HG02973 (cell line): ENCODE data around the gene SUCLA2.
"Not testable (repeated sequence)": the region's sequence is repeated elsewhere in the genome, so short reads cannot be mapped to it uniquely, and the experiment has no call there.

Experiments
- ATAC-seq: cut with Tn5 transposase; IDR thresholded peaks from one replicate; pipeline ENCODE4 v1.9.1; 2021; ENCODE audit warnings: moderate library complexity; ENCODE audit not compliant: unreplicated experiment

Gene SUCLA2

GRCh38 chr13:48001114-48001881, at the start of gene SUCLA2:
SUCLA2 (minus strand) TSS chr13:48001273; CDS start chr13:48001269, 4 bp downstream.
- ATAC-seq: peak; percentile 96

DNA sequence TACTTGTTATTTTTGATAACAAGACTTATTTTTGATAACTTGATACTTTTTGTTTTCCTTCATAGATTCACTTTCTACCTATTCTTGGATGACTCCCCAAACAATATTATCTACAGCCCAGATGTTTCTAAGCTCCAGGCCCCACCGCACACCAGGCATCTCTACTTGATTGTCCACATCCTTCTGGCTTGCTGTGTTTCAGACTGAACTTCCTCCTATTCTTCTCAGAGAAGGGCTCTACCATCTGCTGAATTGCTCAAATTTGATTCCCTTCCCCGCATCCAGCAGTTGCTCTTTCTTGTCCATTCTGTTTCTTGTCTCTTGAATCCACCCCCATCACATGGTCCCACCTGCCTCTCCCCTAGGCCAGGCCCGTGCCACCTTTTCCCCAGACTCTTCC, 49.5 kb upstream of the SUCLA2 start:
- no peak for ATAC-seq

DNA sequence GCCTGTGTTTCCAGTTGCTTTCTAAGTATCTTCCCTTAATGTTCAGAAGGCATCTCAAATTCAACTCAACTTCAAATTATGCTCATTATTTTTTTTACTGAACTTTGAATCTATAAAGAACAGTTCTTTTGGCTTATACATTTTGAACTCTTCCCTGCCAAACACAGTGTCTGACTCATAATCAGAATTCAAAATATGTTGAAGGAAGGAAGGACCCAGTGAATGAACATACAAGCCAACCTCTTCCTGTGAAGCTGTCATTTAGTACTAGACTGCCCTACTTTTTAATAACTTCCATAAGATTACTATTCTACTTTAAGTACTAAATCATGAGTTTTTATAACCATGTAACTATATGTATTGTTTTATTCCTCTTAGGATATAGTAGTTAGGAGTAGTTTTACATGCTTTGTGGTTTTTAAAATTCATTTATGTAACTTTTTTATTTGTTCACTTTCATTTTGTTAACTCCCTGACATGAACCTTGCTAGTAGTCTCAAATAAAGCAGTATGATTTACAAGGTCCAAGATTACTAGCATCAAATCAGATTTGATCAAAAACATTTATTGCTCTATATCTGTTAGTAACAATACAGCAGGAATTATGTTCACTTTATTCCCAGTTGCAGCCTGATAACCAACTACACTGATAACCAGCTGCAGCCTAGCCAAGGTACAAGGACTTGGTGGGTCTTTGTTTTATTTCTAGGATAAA, 42.9 kb upstream of the SUCLA2 start:
- no peak for ATAC-seq

GRCh38 chr13:48042894-48043293, 41.8 kb upstream of the SUCLA2 start:
- no peak for ATAC-seq

GRCh38 chr13:48040896-48041295, 39.8 kb upstream of the SUCLA2 start:
- ATAC-seq: no peak

GRCh38 chr13:48040049-48040448, 39.0 kb upstream of the SUCLA2 start:
- no peak for ATAC-seq

- ATAC-seq: no peak
Measured at GRCh38 chr13:48038761-48039160, 37.7 kb upstream of the SUCLA2 start.

- peak; percentile 90 for ATAC-seq
Measured at GRCh38 chr13:48037346-48038173, 36.5 kb upstream of the SUCLA2 start, which contains the start of gene NUDT15. NUDT15 (plus strand) TSS chr13:48037726; CDS start chr13:48037747, 21 bp downstream.

GRCh38 chr13:48029859-48030258, 28.8 kb upstream of the SUCLA2 start:
- ATAC-seq: no peak

GRCh38 chr13:48028066-48028465, 27.0 kb upstream of the SUCLA2 start:
- no peak for ATAC-seq

DNA sequence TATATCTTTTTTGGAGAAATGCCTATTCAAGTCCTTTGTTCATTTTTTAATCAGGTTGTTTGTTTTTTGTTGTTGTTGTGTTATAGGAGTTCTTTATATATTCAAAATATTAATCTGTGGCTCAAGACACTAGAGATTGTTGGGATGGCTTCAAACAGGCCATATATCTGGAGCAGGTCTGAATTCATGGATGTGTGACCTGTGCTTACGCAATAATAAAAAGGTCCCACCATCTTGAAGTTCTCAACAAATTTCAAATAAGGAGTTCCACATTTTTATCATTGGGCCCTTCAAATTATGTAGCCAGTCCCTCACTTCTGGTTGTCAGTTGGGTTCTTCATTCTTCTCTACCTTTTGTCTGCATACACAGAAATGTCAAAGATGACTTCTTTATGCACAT, 18.7 kb upstream of the SUCLA2 start:
- ATAC-seq: no peak

DNA sequence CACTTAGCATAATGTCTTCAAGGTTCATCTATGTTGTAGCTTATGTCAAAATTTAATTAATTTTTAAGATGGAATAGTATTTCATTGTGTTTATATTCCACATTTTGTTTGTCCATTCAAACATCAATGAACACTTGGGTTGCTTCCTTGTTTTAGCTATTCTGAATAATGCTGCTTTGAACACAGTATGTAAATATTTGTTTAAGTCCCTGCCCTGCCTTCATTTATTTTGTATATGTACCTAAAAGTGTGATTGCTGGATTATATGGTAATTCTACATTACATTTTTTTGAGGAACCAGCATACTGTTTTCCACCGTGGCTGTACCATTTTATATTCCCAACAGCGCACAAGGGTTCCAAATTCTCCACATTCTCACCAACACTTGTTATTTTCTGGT, 17.6 kb upstream of the SUCLA2 start:
- ATAC-seq: no peak

- no peak for ATAC-seq
Measured at GRCh38 chr13:48014359-48014758, 13.3 kb upstream of the SUCLA2 start.

GRCh38 chr13:48012668-48013067, 11.6 kb upstream of the SUCLA2 start:
- ATAC-seq: no peak

GRCh38 chr13:48010698-48011097, 9.6 kb upstream of the SUCLA2 start:
- no peak for ATAC-seq

GRCh38 chr13:48009284-48009683, 8.2 kb upstream of the SUCLA2 start:
- ATAC-seq: no peak

- no peak for ATAC-seq
Measured at GRCh38 chr13:48006396-48006795, 5.3 kb upstream of the SUCLA2 start.

- ATAC-seq: no peak
Measured at GRCh38 chr13:48004201-48004600, 3.1 kb upstream of the SUCLA2 start.

DNA sequence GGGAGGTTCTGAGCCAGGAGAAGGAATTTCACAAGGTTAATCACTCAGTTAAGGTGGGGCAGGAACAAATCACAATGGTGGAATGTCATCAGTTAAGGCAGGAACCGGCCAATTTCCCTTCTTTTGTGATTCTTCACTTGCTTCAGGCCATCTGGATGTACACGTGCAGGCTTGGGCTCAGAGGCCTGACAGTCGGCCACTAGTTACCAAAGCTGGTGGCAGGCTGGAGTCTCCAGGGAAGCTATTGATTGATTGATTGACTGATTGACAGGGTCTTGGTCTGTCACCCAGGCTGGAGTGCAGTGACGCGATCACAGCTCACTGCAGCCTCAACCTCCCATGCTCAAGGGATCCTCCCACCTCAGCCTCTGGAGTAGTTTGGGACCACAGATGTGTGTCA, 926 bp upstream of the SUCLA2 start:
- ATAC-seq: not testable (repeated sequence)

GRCh38 chr13:48000559-48001113, 437 bp downstream of the SUCLA2 start:
- ATAC-seq: peak; percentile 31

- no peak for ATAC-seq
Measured at GRCh38 chr13:47999973-48000372, 1.1 kb downstream of the SUCLA2 start.
